Measurements from ENCODE around the gene HDAC1.

The HDAC1 gene

GRCh38 chr1:32330558-32331151 is 38.8 kb downstream of the HDAC1 start:
- no peak for DNase-seq (ENCODE audit: low read depth)

GRCh38 chr1:32331549-32331948 is 39.7 kb downstream of the HDAC1 start:
- no peak for DNase-seq (ENCODE audit: low read depth)

GRCh38 chr1:32332290-32333079 is 40.6 kb downstream of the HDAC1 start:
- DNase-seq (ENCODE audit: low read depth) = no peak

GRCh38 chr1:32333251-32333963 is 41.5 kb downstream of the HDAC1 start:
- DNase-seq (ENCODE audit: low read depth) = no peak

GRCh38 chr1:32334274-32334861 is 42.5 kb downstream of the HDAC1 start:
- DNase-seq (ENCODE audit: low read depth) = no peak

- no peak for DNase-seq (ENCODE audit: low read depth)
Observed at GRCh38 chr1:32334864-32335534, 43.1 kb downstream of the HDAC1 start.

- DNase-seq (ENCODE audit: low read depth) = no peak
Observed at GRCh38 chr1:32335535-32335789, 43.6 kb downstream of the HDAC1 start.

GRCh38 chr1:32335790-32336590 is 44.1 kb downstream of the HDAC1 start, which contains the start of gene MARCKSL1:
Gene MARCKSL1 (minus strand): TSS chr1:32336233. CDS start chr1:32336033, 200 bp downstream.
- DNase-seq (ENCODE audit: low read depth) = no peak

GRCh38 chr1:32336591-32336932 is 44.7 kb downstream of the HDAC1 start:
- DNase-seq (ENCODE audit: low read depth) = no peak

- no peak for DNase-seq (ENCODE audit: low read depth)
Observed at GRCh38 chr1:32336963-32337675, 45.2 kb downstream of the HDAC1 start.

GRCh38 chr1:32337855-32338636 is 46.2 kb downstream of the HDAC1 start:
- DNase-seq (ENCODE audit: low read depth) = no peak

GRCh38 chr1:32338637-32339145 is 46.8 kb downstream of the HDAC1 start:
- DNase-seq (ENCODE audit: low read depth) = no peak

GRCh38 chr1:32339363-32339978 is 47.6 kb downstream of the HDAC1 start:
- DNase-seq (ENCODE audit: low read depth) = no peak

GRCh38 chr1:32341186-32341757 is 49.4 kb downstream of the HDAC1 start:
- DNase-seq (ENCODE audit: low read depth) = no peak

- no peak for DNase-seq (ENCODE audit: low read depth)
Observed at GRCh38 chr1:32341971-32342370, 50.1 kb downstream of the HDAC1 start.

GRCh38 chr1:32342704-32343103 is 50.8 kb downstream of the HDAC1 start:
- DNase-seq (ENCODE audit: low read depth) = no peak

- DNase-seq (ENCODE audit: low read depth) = no peak
Observed at GRCh38 chr1:32345289-32345827, 53.5 kb downstream of the HDAC1 start.

- no peak for DNase-seq (ENCODE audit: low read depth)
Observed at GRCh38 chr1:32346532-32347157, 54.8 kb downstream of the HDAC1 start.
